Thyroid gland (tissue), 4 donors: ENCODE measurements around the gene HOXB9. TPM values are rescaled to one million over a fixed set of nuclear protein-coding genes. Genes with fewer than 3 reads are reported as not detected.
A peak's percentile ranks its signal among the peaks of the same experiment; 100 is the strongest.

Source experiments
- DNase-seq, 2 donors: peaks; one replicate each; pipeline ENCODE4 v3.0.0-alpha.2; 2019
- H3K27ac ChIP-seq, 3 donors: fragments of 200-600 bp; sonication (generic); 1 replicate in 2 of 3; 2 replicates in 1 of 3; pipeline ENCODE4 v1.5.1; 2016 to 2019; ENCODE audit warnings: mild to moderate bottlenecking in 1 of 3, moderate library complexity in 1 of 3
- H3K27me3 ChIP-seq: fragments of 200-600 bp; sonication (generic); one replicate; pipeline ENCODE4 v1.5.1; 2019
- H3K36me3 ChIP-seq, 2 donors: fragments of 200-600 bp; sonication (generic); one replicate each; pipeline ENCODE4 v1.5.1; 2016 to 2019
- H3K4me1 ChIP-seq, 2 donors: fragments of 200-600 bp; sonication (generic); one replicate each; pipeline ENCODE4 v1.5.1; 2017 to 2019
- H3K4me3 ChIP-seq, 3 donors: fragments of 200-600 bp; sonication (generic); replicated peaks in 1 of 3; 1 replicate in 2 of 3; 2 replicates in 1 of 3; pipeline ENCODE4 v1.5.1; 2016; ENCODE audit warnings: mild to moderate bottlenecking in 1 of 3
- H3K9me3 ChIP-seq: fragments of 200-600 bp; sonication (generic); one replicate; pipeline ENCODE4 v1.5.1; 2017
- CTCF ChIP-seq, 6 experiments: fragments of 200-600 bp in 3 of 6; fragments of 450-650 bp in 3 of 6; sonication (generic) in 3 of 6; IDR thresholded peaks; one replicate each; pipeline ENCODE4 v1.5.1; 2016 to 2019; ENCODE audit warnings: antibody characterized with exemption in 6 of 6, mild to moderate bottlenecking in 2 of 6, inconsistent platforms in 1 of 6, moderate library complexity in 1 of 6
- POLR2A ChIP-seq, 2 donors: fragments of 450-650 bp; IDR thresholded peaks; one replicate each; pipeline ENCODE4 v1.6.1; 2017; ENCODE audit warnings: antibody characterized with exemption in 2 of 2, mild to moderate bottlenecking in 2 of 2, moderate library complexity in 1 of 2
- WGBS, 2 donors: methylation state at CpG; one replicate each; pipeline ENCODE4 v1.1.5; 2017; 5-methylcytosine and 5-hydroxymethylcytosine counted together
- intact Hi-C: fragments of 100-400 bp; cut with DNase I; formaldehyde crosslinking; loops from one replicate; pipeline ENCODE4 v1.15.1; 2023
- total RNA-seq, 4 donors: library from RNA; depleted of rRNA; stranded (reverse); fragments of >200 nt; gene quantifications; one replicate each; pipeline ENCODE4 v1.2.3, GENCODE V29; 2016

Gene HOXB9
- total RNA-seq, 4 donors from 2014 or later: not detected

GRCh38 chr17:48639982-48640857, 14.1 kb upstream of the HOXB9 start:
- H3K36me3 ChIP-seq: no peaks in the 10 kb centered on the region
- 42 to 47% methylated on average over 6 of the region's 6 CpGs for WGBS, 2 donors
- TF ChIP-seq POLR2A (IDR thresholded peaks at IDR 0.05) (no peak), CTCF (IDR thresholded peaks at IDR 0.05) (no peak)
- DNase-seq: no peak
- peaks cover 0 to 4% of the 10 kb centered on the region in 2 donors for H3K4me1 ChIP-seq
- no peak overlapping the region for H3K4me3 ChIP-seq
- intact Hi-C loops: no loop called here
- H3K27me3 ChIP-seq: peaks cover 53% of the 10 kb centered on the region
- no peak overlapping the region for H3K27ac ChIP-seq
- no peaks in the 10 kb centered on the region for H3K9me3 ChIP-seq

GRCh38 chr17:48639136-48639535, 13.0 kb upstream of the HOXB9 start:
- DNase-seq: no peak
- Histone ChIP-seq H3K27ac (no peak overlapping the region), H3K4me3 (no peak overlapping the region), H3K9me3 (no peaks in the 10 kb centered on the region), H3K27me3 (peaks cover 64% of the 10 kb centered on the region), H3K36me3 (no peaks in the 10 kb centered on the region), H3K4me1 (peaks cover 0 to 4% of the 10 kb centered on the region in 2 donors)
- 10 to 12% methylated on average over 5 of the region's 5 CpGs for WGBS, 2 donors
- no peak for TF ChIP-seq CTCF (IDR thresholded peaks at IDR 0.05)
- no peak for TF ChIP-seq POLR2A (IDR thresholded peaks at IDR 0.05)
- intact Hi-C loops: no loop called here

GRCh38 chr17:48637323-48638260, 11.4 kb upstream of the HOXB9 start:
- WGBS, 2 donors: 19 to 23% methylated on average over 18 of the region's 18 CpGs
- TF ChIP-seq CTCF (IDR thresholded peaks at IDR 0.05) (no peak), POLR2A (IDR thresholded peaks at IDR 0.05) (no peak)
- H3K9me3 ChIP-seq: no peaks in the 10 kb centered on the region
- H3K27me3 ChIP-seq: peaks cover 78% of the 10 kb centered on the region
- DNase-seq: no peak
- H3K4me1 ChIP-seq: peaks cover 4% of the 10 kb centered on the region in 2 donors
- no peaks in the 10 kb centered on the region for H3K36me3 ChIP-seq
- intact Hi-C loops: no loop called here
- H3K27ac ChIP-seq: no peak overlapping the region
- no peak overlapping the region for H3K4me3 ChIP-seq

- intact Hi-C loops: no loop called here
- Histone ChIP-seq H3K9me3 (no peaks in the 10 kb centered on the region), H3K4me1 (peaks cover 4% of the 10 kb centered on the region in 2 donors), H3K36me3 (no peaks in the 10 kb centered on the region), H3K27ac (no peak overlapping the region), H3K4me3 (no peak overlapping the region), H3K27me3 (peaks cover 73% of the 10 kb centered on the region)
- WGBS, 2 donors: 2 to 3% methylated on average over 31 to 38 of the region's 39 CpGs
- DNase-seq: peak; percentile 55 to 57
- TF ChIP-seq POLR2A (IDR thresholded peaks at IDR 0.05) (no peak), CTCF (IDR thresholded peaks at IDR 0.05) (peak in 2 of 6 experiments; percentile 23 to 40)
Observed at GRCh38 chr17:48636177-48637018, 10.2 kb upstream of the HOXB9 start.
